Left renal cortex interstitium (tissue), 4 donors: ENCODE results near the gene SLCO2A1. TPM values are rescaled to one million over a fixed set of nuclear protein-coding genes. Genes with fewer than 3 reads are reported as not detected.

ENCODE experiments used
- DNase-seq, 4 donors: peaks; one replicate each; pipeline ENCODE4 v3.0.0-alpha.2; 2013; ENCODE audit warnings: low read depth in 4 of 4, low spot score in 2 of 4, missing footprints in 1 of 4
- polyA plus RNA-seq, 4 donors: library from polyadenylated mRNA; unstranded; fragments of 120-200 nt; gene quantifications; one replicate each; pipeline ENCODE4 v1.2.1, GENCODE V29; 2013; ENCODE audit not compliant: insufficient read length in 4 of 4

Gene SLCO2A1
- polyA plus RNA-seq, 4 donors, result 16.8 to 21.6 (median 17.9) TPM

DNA sequence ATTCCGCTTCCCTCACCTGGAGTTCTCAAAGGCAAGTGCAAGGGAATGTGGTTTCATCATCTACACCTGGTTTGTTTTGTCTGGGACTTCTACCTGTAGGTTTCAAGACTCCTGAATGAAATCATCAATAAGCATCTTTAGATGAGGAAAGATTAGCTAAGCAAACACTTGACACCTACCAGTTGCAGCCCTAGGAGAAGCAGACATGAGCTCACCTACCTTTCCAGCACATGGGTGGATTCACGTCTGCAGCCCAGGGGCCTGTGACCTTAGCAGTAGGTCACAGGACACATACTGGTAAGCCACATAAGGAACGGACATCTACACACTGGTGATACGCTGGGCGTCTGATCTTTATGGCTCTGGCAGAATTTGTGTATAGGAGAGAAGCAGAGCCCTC lies 26.7 kb downstream of the SLCO2A1 start:
- no peak for DNase-seq

DNA sequence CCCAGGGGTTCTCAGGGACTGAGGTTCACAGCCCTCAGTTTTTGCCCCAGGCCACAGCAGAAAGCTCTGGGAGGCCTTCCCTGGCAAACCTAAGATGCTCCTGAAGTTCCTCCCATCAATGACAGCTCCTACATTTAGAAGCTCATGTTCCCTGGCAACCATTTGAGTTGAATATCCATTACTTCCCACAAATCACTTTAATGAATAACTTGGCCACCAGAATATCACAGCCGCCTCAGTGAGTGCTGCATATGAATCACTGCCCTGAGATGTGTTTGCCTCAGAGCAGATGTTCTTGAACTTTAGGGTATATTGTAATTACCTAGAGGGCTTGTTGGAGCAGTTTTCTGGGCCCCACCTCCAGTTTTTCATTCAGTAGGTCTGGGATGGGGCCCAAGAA lies 27.4 kb downstream of the SLCO2A1 start:
- no peak for DNase-seq

DNA sequence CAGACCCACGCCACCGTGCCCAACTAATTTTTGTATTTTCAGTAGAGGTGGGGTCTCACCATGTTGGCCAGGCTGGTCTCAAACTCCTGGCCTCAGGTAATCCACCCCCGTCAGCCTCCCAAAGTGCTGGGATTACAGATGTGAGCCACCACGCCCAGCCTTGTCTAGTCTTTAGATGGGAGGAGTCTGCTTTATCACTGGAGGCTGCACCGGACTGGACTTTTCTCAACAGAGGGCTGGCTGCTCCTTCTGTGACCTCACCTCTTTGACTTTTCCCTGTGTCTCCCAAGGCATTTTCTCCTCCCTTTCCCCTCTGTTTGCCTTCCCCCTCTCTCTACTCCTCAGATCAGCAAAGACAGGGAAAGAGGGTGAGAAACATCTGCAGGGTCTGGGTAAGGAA lies 28.5 kb downstream of the SLCO2A1 start:
- no peak for DNase-seq

DNA sequence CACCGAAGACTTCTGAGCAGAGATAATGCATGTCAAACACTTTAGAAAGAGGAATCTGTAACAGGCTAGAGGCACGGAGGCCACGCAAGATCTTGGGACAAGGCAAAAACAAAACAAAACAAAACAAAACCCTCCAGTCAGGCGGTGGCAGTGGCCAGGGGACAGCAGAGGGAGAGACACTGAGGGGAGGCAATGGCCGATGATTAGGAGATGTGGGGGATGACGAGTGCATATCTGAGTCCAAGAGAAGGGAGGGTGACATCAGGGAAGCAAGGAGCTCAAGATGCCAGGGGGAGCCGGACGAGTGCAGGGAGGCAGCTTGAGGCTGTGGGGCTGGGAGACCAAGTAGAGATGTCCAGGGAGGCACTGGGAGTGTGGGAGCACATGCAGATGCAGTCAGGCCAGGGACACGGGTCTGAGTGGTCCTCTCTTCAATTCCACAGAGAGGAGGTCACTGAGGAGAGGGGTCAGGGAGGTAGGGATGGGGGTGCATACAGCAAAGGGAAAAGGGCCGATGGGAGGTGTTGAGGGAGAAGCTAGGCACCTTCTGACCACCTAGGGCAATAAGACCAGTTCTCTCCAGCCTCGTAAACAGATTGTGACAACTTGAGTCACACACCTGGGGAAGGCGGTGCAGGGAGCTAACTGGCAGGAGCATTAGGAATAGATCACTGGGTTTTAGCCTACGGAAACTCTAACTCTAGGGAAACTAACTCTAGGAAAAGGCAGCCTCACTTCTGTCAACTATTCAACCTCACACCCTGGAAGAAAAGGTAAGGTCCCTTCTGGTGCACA lies 29.6 kb downstream of the SLCO2A1 start:
- DNase-seq, result no peak

DNA sequence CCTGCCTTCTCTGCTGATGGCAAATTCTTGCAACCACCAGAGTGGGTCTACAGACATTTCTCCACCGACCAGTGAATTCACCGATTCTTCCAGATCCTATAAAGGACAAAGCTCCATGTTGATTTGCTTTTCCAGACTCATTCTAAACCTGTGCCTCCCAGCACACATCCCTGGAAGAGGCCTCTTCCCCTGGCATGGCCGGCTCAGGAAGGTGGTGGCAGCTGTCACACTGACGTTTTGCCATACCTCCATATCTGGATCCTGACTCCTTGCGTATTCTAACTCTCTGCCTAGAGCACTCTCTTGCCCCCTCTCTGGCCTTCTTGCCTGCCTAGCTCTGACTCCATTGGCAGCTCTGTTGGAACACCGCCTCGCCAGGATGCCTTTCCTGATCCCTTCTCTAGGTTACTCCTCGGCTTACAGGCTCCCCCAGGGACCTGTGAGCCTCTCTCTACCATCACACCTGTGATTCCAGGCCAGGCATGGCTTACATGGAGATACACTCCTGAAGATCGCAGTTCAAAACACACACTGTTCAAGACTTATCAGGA lies 31.0 kb downstream of the SLCO2A1 start:
- no peak for DNase-seq

DNA sequence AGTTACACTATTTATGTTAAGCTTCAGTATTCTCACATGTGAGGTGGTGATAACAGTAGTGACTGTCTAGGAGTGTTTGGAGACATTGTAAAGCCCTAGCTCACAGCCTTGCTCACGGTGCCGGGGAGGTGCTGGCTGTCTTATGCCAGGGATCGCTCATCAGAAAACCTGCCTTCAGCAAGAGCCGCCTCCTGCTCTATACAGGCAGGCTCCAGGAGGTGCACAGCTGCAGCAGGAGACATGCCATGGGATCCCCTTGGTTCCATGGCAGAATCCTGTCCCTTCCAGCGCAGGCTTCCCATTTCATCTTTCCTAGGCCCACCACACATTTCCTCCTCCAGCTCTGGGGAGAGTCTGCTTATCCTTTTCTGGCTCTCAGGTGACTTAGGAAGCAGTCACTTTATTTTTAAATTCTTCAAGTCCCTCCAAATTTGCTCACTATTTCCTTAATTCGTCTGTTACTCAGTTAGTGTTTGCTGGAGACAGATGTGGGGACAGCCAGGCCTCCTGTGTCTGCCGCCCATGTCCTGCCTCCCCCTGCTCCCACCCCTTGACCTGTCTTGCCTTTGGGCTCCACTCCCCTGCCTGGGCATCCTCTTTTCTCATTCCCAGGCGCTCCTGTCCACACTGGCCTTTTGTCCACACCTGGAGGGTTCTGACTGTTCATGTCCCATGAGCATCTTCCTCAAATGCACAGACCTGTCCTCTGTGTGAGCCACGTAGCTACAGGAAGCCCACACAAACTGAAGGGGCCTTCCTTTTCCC lies 31.7 kb downstream of the SLCO2A1 start:
- DNase-seq, result no peak

DNA sequence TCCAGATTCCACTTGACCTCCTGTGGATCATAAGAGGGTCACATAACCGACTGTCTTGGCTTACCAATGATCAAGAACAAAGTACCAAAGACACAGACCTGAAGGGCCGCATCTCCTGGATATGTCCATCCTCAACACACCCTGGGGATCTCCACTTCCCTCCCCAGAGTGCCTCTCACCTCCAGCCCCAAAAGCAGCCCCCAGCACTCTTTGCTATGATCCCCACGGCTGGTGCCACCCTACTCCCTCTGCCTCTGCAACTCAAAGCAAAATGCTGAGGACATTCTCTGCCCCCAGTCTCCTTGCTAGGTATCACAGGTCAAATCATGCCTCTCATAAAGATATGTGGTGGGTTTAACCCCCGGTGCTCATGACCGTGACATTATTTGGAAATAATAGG lies 32.7 kb downstream of the SLCO2A1 start:
- DNase-seq, result no peak

DNA sequence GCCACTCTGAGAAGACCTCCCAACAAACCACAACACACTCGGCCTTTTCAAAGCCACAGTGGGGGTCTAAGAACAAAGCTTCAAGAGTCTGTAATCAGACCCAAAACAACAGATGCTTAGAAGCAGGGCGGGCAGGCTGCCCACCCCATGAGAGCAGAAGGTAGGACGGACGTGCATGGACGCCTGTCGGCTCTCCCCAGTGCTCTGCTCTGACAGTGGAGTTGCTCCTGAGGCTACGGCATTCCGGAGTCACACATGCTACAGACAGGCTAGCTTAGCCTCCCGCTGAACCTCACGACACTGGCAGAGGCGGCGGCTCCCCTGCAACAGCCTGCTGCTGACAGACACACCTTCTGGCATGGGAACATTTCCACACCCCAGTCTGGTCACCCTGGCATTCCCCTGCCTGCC lies 33.5 kb downstream of the SLCO2A1 start:
- DNase-seq, result no peak

DNA sequence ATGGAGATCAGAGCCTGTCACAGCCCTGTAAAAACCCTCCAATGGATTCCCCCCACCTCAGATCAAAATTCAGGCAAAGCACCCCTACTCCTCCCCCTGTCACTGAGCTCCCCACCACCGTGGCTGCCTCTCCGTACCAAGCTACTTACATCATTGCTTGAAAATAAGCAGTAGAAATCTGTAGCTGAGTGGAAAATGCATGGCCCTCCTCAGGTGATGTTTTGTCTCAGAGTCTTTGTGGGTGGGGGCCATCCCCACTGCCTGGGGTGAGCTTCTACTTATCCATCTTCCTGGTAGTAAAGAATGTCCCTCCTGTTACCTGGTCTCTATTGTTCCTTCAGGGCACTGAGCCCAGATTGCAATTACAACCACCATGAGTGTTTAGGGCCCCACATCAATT lies 34.5 kb downstream of the SLCO2A1 start:
- no peak for DNase-seq

DNA sequence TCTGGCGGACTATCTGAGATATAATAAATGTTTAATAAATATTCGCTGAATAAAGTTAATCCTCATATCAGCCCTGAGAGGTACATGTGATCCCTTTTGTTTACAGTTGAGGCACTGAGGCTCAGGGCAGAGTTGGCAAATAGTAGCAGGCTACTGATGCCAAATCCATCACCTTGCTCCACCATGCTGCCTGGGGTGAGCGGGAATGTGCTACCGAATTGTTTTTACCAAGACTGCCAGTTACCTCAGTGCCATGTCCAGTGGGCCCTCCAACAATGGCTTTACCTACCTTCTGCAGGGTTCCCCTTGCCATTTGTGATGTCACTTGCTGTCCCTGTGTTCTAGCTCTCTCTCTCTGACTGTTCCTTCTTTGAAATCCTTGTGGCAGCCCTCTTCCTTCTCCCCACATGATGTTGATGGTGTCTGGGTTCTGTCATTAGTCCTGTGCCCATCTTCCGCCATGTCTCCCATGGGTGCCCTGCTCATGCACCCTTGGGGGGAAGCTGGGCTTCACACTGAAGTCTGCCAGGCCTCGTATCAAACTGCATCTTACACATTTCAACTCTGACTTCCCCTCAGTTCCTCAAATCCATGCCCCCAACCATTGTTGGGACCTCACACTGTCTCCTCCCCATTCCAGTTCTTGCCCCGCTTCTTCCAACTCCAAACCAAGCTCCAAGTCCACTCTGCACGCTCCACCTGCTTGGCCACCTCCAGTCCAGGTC lies 35.4 kb downstream of the SLCO2A1 start:
- DNase-seq, result no peak

DNA sequence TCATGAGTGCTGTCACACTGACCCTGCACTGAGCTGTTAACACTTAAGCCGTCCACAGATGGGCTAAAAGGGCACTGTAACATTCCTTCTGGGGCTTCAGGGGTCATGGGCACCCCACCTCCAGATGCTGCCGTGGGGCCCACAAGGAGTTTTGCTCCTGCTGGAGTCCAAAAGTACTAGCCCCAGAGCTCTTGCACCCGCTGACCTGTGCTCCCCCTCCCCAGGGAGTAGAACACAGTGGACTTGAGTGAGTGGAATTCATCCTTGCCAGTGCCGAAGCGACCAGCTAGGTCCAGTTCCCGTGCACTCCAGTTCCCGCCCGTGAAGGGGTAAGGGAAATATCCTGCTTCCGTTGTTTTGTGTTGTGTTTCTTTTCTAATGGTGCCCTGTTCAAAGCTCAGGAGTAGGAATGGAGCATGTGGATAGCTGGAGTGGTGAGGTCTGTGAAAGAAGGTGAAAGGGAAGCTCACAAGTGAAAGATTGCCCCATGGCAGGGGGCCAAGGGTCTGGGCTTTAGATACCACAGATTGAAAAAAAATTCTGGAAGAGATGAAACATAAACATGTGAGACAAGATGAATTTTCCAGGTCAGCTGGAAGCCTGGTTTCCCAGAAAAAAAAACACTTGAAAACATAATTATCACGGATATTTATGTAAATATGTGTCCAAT lies 36.6 kb downstream of the SLCO2A1 start:
- no peak for DNase-seq

DNA sequence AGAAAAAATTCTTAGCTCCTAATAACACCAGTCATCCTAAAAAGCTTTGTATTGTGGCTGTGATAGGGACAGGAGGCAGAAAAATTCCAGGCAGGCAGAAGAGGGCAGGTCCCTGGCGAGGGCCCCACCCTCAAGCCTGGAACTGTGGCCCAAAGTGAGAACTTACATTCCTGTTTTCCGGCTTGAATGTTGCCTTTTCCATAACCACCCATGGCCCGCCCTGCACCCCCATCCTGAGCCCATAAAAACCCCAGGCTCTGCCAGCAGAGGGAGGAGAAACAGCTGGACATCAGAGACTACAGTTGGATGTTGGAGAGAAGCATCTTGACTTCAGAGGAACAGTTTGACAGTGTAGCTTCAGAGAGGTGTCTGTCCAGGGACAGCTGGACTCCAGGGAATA lies 37.3 kb downstream of the SLCO2A1 start:
- no peak for DNase-seq

DNA sequence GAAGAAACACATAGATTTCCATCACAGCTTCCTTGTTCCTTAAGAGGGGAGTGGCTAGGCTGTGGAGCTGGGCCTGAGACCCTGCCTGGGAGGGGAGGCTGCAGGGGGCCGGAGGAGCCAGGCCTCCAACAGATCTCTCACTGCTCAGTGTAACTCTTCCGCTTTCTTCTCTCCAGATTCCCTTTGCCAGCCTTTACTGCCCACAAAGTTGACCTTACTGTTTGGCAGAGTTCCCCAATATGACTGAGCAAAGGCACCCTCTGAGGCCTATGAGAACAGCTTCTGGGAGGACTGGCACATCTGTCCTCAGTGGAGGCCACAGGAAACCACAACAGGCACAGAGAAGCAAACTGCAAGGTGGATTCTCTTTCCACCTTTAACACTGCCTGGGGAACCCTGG lies 38.1 kb downstream of the SLCO2A1 start:
- no peak for DNase-seq

DNA sequence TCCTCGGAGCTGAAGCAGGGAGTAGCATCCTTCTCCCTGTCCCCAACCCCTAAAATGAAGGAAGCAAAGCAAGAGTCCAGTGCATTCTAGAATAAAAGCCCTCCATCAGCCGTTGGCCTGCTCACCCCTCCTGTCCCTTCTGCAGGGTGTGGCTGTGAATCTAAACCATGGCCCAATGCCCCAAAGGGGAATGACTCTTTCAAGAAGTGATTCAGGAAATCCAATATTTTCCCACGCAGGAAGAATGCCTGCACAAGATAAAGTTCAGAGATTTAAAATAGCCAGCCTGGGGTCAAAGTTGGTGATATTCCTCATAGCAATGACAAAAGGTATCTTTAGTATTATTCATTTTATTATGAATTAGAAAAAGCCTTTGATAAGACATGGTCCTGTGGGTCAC lies 38.5 kb downstream of the SLCO2A1 start:
- no peak for DNase-seq

DNA sequence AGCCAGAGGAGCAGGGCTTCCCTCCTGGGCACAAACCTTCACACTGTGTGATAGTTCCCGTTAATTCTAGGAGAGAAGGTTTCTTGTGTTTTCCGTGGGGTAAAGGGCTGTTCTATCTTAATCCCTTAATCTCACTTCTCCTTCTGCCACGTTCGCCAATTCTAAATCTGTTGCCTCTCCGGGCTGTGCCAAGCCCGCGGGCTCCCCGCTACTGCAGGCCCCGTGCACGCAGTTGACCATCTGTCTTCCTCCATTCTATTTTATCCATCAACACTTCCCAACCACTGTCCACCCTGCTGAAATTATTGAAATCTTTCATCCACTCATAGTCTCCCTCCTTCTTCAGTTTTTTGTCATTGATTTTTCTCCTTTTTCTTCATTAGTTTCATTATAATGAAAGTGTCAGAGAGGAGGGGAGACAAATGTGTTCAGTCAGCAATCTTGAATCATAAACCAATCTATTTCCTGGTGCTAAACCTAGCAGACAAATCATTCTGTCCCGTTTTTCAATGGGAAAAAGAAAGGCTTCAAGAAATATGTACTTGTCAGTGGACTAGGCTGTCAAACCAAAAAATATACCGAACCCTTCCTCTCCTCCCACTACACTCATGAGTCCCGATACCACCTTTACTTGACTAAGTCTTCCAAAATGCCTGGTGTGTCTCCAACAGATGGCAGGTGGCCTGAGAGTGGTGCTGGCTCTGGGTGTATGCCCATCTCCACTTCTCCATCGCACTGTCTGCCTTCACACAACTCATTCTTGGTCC lies 39.6 kb downstream of the SLCO2A1 start:
- no peak for DNase-seq

DNA sequence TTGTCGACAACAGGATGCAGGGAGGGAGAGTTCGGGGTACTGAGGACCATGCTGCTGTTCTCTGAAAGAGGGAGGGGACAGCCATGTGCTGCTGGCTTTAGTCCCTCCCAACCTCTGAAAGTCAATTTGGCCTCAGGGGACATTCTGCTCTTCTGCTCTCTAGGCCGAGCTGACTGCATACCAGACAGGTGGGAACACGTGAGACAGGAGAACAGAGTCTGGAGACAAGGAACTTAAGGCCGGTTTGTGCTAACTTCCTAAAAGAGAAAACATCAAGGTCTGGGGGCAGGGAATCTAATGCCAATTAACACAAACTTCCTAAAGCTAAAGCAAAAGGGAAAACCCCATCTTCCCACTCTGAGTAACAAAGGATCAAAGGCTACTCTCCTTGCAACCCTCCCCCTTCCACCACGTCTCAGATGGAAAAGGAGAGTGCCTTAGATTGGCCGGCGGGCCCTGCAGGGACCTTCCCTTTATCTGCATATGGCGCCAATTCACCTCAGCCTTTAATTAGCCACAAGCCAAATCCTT lies 41.0 kb downstream of the SLCO2A1 start:
- no peak for DNase-seq

DNA sequence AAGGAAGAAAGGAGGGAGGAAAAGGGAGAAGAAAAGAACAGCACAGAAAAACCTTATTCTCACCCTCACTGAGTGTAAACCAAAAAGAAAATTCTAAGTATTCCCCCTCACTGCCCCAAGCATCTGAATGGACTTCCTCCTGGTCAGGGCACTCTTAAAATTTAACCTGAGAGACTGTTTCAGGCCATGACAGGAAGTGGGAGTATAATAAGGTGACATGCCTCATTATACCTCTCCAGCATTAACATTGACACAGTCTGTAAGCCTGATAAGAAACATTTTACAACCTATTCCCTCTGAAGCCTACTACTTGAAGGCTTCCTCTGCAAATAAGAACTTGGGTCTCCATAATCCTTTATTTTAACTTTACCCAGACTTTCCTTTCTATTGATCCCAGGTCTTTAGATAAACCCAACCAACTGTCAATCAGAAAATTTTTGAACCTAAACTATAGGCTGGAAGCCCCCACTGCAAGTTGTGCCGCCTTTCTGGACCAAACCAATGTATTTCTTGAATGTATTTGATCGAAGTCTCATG lies 41.7 kb downstream of the SLCO2A1 start:
- no peak for DNase-seq

DNA sequence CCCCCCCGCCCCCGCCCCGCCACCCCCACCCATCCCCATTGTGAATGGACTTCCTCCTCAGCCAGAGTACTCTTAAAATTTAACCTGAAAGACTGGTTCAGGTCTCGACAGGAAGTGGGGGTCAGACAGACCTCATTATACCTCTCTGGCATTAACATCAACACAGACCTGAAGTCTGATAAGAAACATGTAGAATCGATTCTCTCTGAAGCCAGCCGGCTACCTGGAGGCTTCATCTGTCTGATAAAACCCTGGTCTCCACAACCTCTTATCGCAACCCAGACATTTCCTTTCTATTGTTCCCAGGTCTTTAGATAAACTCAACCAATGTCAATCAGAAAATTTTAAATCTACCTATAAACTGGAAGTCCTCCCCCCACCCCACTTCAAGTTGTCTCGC lies 42.6 kb downstream of the SLCO2A1 start:
- no peak for DNase-seq

DNA sequence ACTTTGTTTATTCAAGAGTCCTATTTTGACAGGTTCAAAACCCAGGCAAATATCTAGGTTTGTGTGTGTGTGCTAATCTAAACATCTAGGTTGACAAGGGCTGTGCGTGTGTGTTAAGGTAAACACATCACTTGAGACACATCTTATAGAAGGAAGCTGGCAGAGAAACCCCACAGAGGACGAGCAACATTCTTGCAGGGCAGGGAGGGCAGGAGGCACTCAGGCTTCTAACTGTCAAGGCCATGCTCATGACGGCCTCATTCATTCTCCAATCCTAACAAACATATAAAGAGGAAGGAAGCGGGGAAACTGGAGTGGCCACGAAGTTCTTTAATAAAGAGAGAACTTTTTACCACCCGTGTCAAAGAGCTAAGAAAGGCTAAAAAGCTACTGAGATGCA lies 43.4 kb downstream of the SLCO2A1 start:
- DNase-seq, result no peak
